HepG2 (cell line): ENCODE measurements around the gene ALKBH4. TPM values are rescaled to one million over a fixed set of nuclear protein-coding genes. Genes with fewer than 3 reads are reported as not detected.

Experiments
- CC2D1A ChIP-seq: sonication (generic); formaldehyde crosslinking; IDR thresholded peaks from 2 replicates; pipeline ENCODE4 v1.8.1; 2023; ENCODE audit warnings: mild to moderate bottlenecking, missing genetic modification reagents
- FOXJ3 ChIP-seq: sonication (generic); formaldehyde crosslinking; IDR thresholded peaks from 2 replicates; pipeline ENCODE4 v1.4.0; 2020; ENCODE audit warnings: missing genetic modification reagents, mild to moderate bottlenecking, borderline replicate concordance
- KLF11 ChIP-seq: IDR thresholded peaks from 2 replicates; pipeline ENCODE4 v1.6.1; 2016; ENCODE audit warnings: missing compliant biosample characterization
- MEIS1 ChIP-seq: sonication (generic); formaldehyde crosslinking; IDR thresholded peaks from 2 replicates; pipeline ENCODE4 v1.9.0; 2021; ENCODE audit warnings: mild to moderate bottlenecking, missing genetic modification reagents, moderate library complexity, borderline replicate concordance
- NFYB ChIP-seq: sonication (generic); formaldehyde crosslinking; IDR thresholded peaks from 2 replicates; pipeline ENCODE4 v1.4.0; 2020; ENCODE audit warnings: missing genetic modification reagents
- PHF5A ChIP-seq: IDR thresholded peaks from one replicate; pipeline ENCODE4 v1.6.1; 2018; ENCODE audit warnings: low read depth, missing genetic modification reagents; ENCODE audit not compliant: unreplicated experiment
- POLR2A ChIP-seq, 2 experiments: IDR thresholded peaks; 2 replicates each; pipeline ENCODE4 v1.6.1; 2011; ENCODE audit warnings: low read depth in 2 of 2, low read length in 2 of 2, mild to moderate bottlenecking in 1 of 2, moderate library complexity in 1 of 2; ENCODE audit not compliant: insufficient read depth in 1 of 2
- RCOR2 ChIP-seq: IDR thresholded peaks from 2 replicates; pipeline ENCODE4 v1.6.1; 2016; ENCODE audit warnings: missing biosample characterization, missing genetic modification reagents
- SOX6 ChIP-seq, 2 experiments: fragments of 450-650 bp in 1 of 2; sonication (generic) in 1 of 2; formaldehyde crosslinking in 1 of 2; IDR thresholded peaks; 2 replicates each; pipeline versions ENCODE4 v1.4.0 to v1.6.1; 2017 to 2020; ENCODE audit warnings: antibody characterized with exemption in 1 of 2, mild to moderate bottlenecking in 1 of 2, missing genetic modification reagents in 1 of 2
- TBX2 ChIP-seq: sonication (generic); formaldehyde crosslinking; IDR thresholded peaks from 2 replicates; pipeline ENCODE4 v1.5.0; 2020; ENCODE audit warnings: missing genetic modification reagents, mild to moderate bottlenecking, borderline replicate concordance
- THAP9 ChIP-seq: sonication (generic); formaldehyde crosslinking; IDR thresholded peaks from 2 replicates; pipeline ENCODE4; 2020; ENCODE audit warnings: missing genetic modification reagents, mild to moderate bottlenecking, borderline replicate concordance
- USF2 ChIP-seq, 2 experiments: sonication (generic) in 1 of 2; formaldehyde crosslinking in 1 of 2; IDR thresholded peaks; 2 replicates each; pipeline versions ENCODE4 v1.5.1 to v1.6.1; 2011 to 2020; ENCODE audit warnings: borderline replicate concordance in 1 of 2, low read depth in 1 of 2, low read length in 1 of 2, mild to moderate bottlenecking in 1 of 2, missing genetic modification reagents in 1 of 2, moderate library complexity in 1 of 2
- ZBTB20 ChIP-seq: sonication (generic); formaldehyde crosslinking; IDR thresholded peaks from 2 replicates; pipeline ENCODE4 v1.8.1; 2023; ENCODE audit warnings: missing genetic modification reagents, low read depth, mild to moderate bottlenecking, borderline replicate concordance
- ZFP36L1 ChIP-seq: sonication (generic); formaldehyde crosslinking; IDR thresholded peaks from 2 replicates; pipeline ENCODE4 v1.8.0; 2022; ENCODE audit warnings: mild to moderate bottlenecking, missing genetic modification reagents, moderate library complexity
- ZFP90 ChIP-seq: sonication (generic); formaldehyde crosslinking; IDR thresholded peaks from 2 replicates; pipeline ENCODE4 v1.8.0; 2022; ENCODE audit warnings: missing genetic modification reagents, mild to moderate bottlenecking, inconsistent platforms, borderline replicate concordance
- ZNF234 ChIP-seq: sonication (generic); formaldehyde crosslinking; conservative IDR thresholded peaks from 2 replicates; pipeline ENCODE4 v1.5.1; 2020; ENCODE audit warnings: mild to moderate bottlenecking, missing genetic modification reagents
- ZNF343 ChIP-seq: sonication (generic); formaldehyde crosslinking; IDR thresholded peaks from 2 replicates; pipeline ENCODE4 v1.4.0; 2020; ENCODE audit warnings: mild to moderate bottlenecking, missing genetic modification reagents
- ZNF451 ChIP-seq: sonication (generic); formaldehyde crosslinking; IDR thresholded peaks from 2 replicates; pipeline ENCODE4 v1.5.0; 2020; ENCODE audit warnings: mild to moderate bottlenecking, missing genetic modification reagents
- ZNF484 ChIP-seq: sonication (generic); formaldehyde crosslinking; IDR thresholded peaks from 2 replicates; pipeline ENCODE4 v1.5.1; 2020; ENCODE audit warnings: mild to moderate bottlenecking, low read depth, missing genetic modification reagents, borderline replicate concordance
- ZNF510 ChIP-seq: sonication (generic); formaldehyde crosslinking; IDR thresholded peaks from 2 replicates; pipeline ENCODE4 v1.4.0; 2020; ENCODE audit warnings: low read depth, mild to moderate bottlenecking, missing genetic modification reagents
- ZNF558 ChIP-seq: sonication (generic); formaldehyde crosslinking; IDR thresholded peaks from 2 replicates; pipeline ENCODE4 v1.9.0; 2022; ENCODE audit warnings: mild to moderate bottlenecking, missing genetic modification reagents, borderline replicate concordance
- ZNF572 ChIP-seq: sonication (generic); formaldehyde crosslinking; IDR thresholded peaks from 2 replicates; pipeline ENCODE4 v1.5.1; 2020; ENCODE audit warnings: mild to moderate bottlenecking, missing genetic modification reagents
- ZNF660 ChIP-seq: sonication (generic); formaldehyde crosslinking; IDR thresholded peaks from 2 replicates; pipeline ENCODE4 v1.5.1; 2020; ENCODE audit warnings: mild to moderate bottlenecking, low read depth, missing genetic modification reagents, borderline replicate concordance
- polyA plus RNA-seq, 8 experiments: library from polyadenylated mRNA; depleted of rRNA in 3 of 8; stranded (reverse) in 7 of 8; unstranded in 1 of 8; fragments of >200 nt; fragmentation: Illumina TruSeq in 4 of 8; extraction: Trizol in 4 of 8; gene quantifications; 2 replicates each; pipeline versions ENCODE4 v1.2.1 to v1.2.3, GENCODE V29; 2011 to 2016; ENCODE audit warnings: low read depth in 4 of 8, missing spikeins in 1 of 8, mixed read lengths in 1 of 8; ENCODE audit not compliant: insufficient read depth in 1 of 8
- total RNA-seq, 5 experiments: library from RNA; depleted of rRNA; stranded (reverse); fragments of >200 nt; fragmentation: Illumina TruSeq; extraction: Trizol; gene quantifications; 2 replicates each; pipeline ENCODE4 v1.2.3, GENCODE V29; 2016; ENCODE audit warnings: low read depth in 1 of 5
- TF ChIP-seq, protein P1 (sequence below): sonication (generic); formaldehyde crosslinking; IDR thresholded peaks from 2 replicates; pipeline ENCODE4 v1.5.0; 2020; ENCODE audit warnings: missing genetic modification reagents

Gene ALKBH4
- total and polyA plus RNA-seq, 2 of the 13 experiments (the other 11 are each of a cell fraction or from before 2014, with no cell fraction given), result 2.6 to 8.8 TPM

GRCh38 chr7:102451371-102452054 lies 13.2 kb downstream of the ALKBH4 start (continued):
- TF ChIP-seq THAP9 (CRISPR knock-in tag), result peak; percentile 98
- 0 out of 2 replicates have a peak, but pooled peaks have one; percentile 45 for TF ChIP-seq TBX2
- no peak for TF ChIP-seq MEIS1 (CRISPR knock-in tag)
- TF ChIP-seq PHF5A, result no peak
- TF ChIP-seq ZNF660 (CRISPR knock-in tag), result no peak
- TF ChIP-seq ZNF572 (CRISPR knock-in tag), result 0 out of 2 replicates have a peak, but pooled peaks have one; percentile 53
- peak; percentile 42; the same call in 1 of the 2 replicates for TF ChIP-seq FOXJ3 (CRISPR knock-in tag)
- peak; percentile 38; the same call in 1 of the 2 replicates for TF ChIP-seq ZFP90
- TF ChIP-seq ZNF343 (CRISPR knock-in tag), result no peak
- no peak for TF ChIP-seq NFYB
- TF ChIP-seq ZNF558 (CRISPR knock-in tag), result no peak
- no peak for TF ChIP-seq ZBTB20
- TF ChIP-seq ZNF484, result no peak
- no peak for TF ChIP-seq RCOR2 (CRISPR knock-in tag)
- TF ChIP-seq ZNF451 (CRISPR knock-in tag), result no peak
- no peak for TF ChIP-seq SOX6 (IDR thresholded peaks at IDR 0.05)
- TF ChIP-seq SOX6 (CRISPR knock-in tag; IDR thresholded peaks at IDR 0.05), result no peak; the same call in 1 of the 2 replicates
- TF ChIP-seq KLF11, result no peak
- no peak for TF ChIP-seq ZNF510 (CRISPR knock-in tag)
- TF ChIP-seq USF2 (IDR thresholded peaks at IDR 0.05; ENCODE audit: low read depth, low read length), result no peak
- TF ChIP-seq USF2 (CRISPR knock-in tag; IDR thresholded peaks at IDR 0.05; ENCODE audit: borderline replicate concordance), result no peak; the same call in 1 of the 2 replicates
- TF ChIP-seq CC2D1A (CRISPR knock-in tag), result no peak
- TF ChIP-seq ZFP36L1, result no peak
- TF ChIP-seq, protein P1, sequence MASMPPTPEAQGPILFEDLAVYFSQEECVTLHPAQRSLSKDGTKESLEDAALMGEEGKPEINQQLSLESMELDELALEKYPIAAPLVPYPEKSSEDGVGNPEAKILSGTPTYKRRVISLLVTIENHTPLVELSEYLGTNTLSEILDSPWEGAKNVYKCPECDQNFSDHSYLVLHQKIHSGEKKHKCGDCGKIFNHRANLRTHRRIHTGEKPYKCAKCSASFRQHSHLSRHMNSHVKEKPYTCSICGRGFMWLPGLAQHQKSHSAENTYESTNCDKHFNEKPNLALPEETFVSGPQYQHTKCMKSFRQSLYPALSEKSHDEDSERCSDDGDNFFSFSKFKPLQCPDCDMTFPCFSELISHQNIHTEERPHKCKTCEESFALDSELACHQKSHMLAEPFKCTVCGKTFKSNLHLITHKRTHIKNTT (CRISPR knock-in tag), result no peak
- TF ChIP-seq POLR2A (IDR thresholded peaks at IDR 0.05; ENCODE audit: insufficient read depth in 1 of 2, low read depth in 2 of 2, low read length in 2 of 2), result peak in 1 of 2 experiments; percentile 57; a peak in 3 of 4 replicates
- no peak for TF ChIP-seq ZNF234 (CRISPR knock-in tag)
